Colonic mucosa (tissue), 4 donors: ENCODE results near the gene CCDC27. TPM values are rescaled to one million over a fixed set of nuclear protein-coding genes. Genes with fewer than 3 reads are reported as not detected.

Source experiments
- DNase-seq: peaks from one replicate; pipeline ENCODE4 v3.0.0-alpha.2; 2020
- H3K27ac ChIP-seq: fragments of 200-600 bp; one replicate; pipeline ENCODE4 v1.8.0; 2021
- H3K27me3 ChIP-seq: fragments of 200-600 bp; one replicate; pipeline ENCODE4 v1.8.0; 2021
- H3K36me3 ChIP-seq: fragments of 200-600 bp; one replicate; pipeline ENCODE4 v1.8.0; 2021
- H3K4me1 ChIP-seq: fragments of 200-600 bp; one replicate; pipeline ENCODE4 v1.8.0; 2021; ENCODE audit warnings: mild to moderate bottlenecking
- H3K4me3 ChIP-seq: fragments of 200-600 bp; one replicate; pipeline ENCODE4 v1.8.0; 2021
- H3K9ac ChIP-seq, 2 donors: one replicate each; pipeline ENCODE4 v1.7.0; 2013; ENCODE audit warnings: control low read depth in 2 of 2, low read depth in 2 of 2, low read length in 2 of 2
- H3K9me3 ChIP-seq: fragments of 200-600 bp; one replicate; pipeline ENCODE4 v1.8.0; 2021
- CTCF ChIP-seq: fragments of 200-600 bp; IDR thresholded peaks from one replicate; pipeline ENCODE4 v1.8.0; 2022; ENCODE audit warnings: antibody characterized with exemption, mild to moderate bottlenecking
- intact Hi-C: fragments of 100-400 bp; cut with DNase I; formaldehyde crosslinking; loops from one replicate; pipeline ENCODE4 v1.14.1; 2022
- total RNA-seq, 2 donors: library from RNA; stranded (reverse); fragmentation: NEBNext Ultra II Directional in 1 of 2; extraction: Animal tissue kit (Norgen Biotek cat#: 25700) in 1 of 2; gene quantifications; one replicate each; pipeline ENCODE4 v1.2.1, GENCODE V29; 2021
- donor health status: healthy.
- donor health status: DM: no; HTN: no; CAD: no.
- donor health status: DM: no; HTN: no; CAD: no.

The CCDC27 gene
- total RNA-seq, 2 donors from 2014 or later = not detected

- Histone ChIP-seq H3K27me3 (no peaks in the 10 kb centered on the region), H3K27ac (no peak overlapping the region)
- intact Hi-C loops = no loop called here
Measured at GRCh38 chr1:3759164-3759563, 6.9 kb downstream of the CCDC27 start.

GRCh38 chr1:3759796-3760195 lies 7.5 kb downstream of the CCDC27 start:
- DNase-seq = no peak
- H3K4me3 ChIP-seq = no peak overlapping the region
- no peak overlapping the region for H3K27ac ChIP-seq
- intact Hi-C loops = no loop called here
- TF ChIP-seq CTCF = no peak
- no peaks in the 10 kb centered on the region for H3K36me3 ChIP-seq
- H3K27me3 ChIP-seq = no peaks in the 10 kb centered on the region
- no peaks in the 10 kb centered on the region for H3K4me1 ChIP-seq
- H3K9ac ChIP-seq = no peak overlapping the region
- no peaks in the 10 kb centered on the region for H3K9me3 ChIP-seq

More at GRCh38 chr1:3759164-3759563, 6.9 kb downstream of the CCDC27 start:
- H3K4me3 ChIP-seq = no peak overlapping the region
- no peak for TF ChIP-seq CTCF
- no peaks in the 10 kb centered on the region for H3K36me3 ChIP-seq
- no peaks in the 10 kb centered on the region for H3K4me1 ChIP-seq
- DNase-seq = no peak
- no peak overlapping the region for H3K9ac ChIP-seq
- H3K9me3 ChIP-seq = no peaks in the 10 kb centered on the region

GRCh38 chr1:3761296-3762010 lies 9.2 kb downstream of the CCDC27 start:
- Histone ChIP-seq H3K9me3 (no peaks in the 10 kb centered on the region), H3K36me3 (no peaks in the 10 kb centered on the region), H3K9ac (no peak overlapping the region), H3K4me3 (no peak overlapping the region), H3K27me3 (no peaks in the 10 kb centered on the region), H3K4me1 (no peaks in the 10 kb centered on the region), H3K27ac (no peak overlapping the region)
- no peak for DNase-seq
- TF ChIP-seq CTCF = no peak
- intact Hi-C loops = no loop called here

GRCh38 chr1:3762151-3762872 lies 10.1 kb downstream of the CCDC27 start:
- H3K36me3 ChIP-seq = no peaks in the 10 kb centered on the region

GRCh38 chr1:3762873-3763228 lies 10.6 kb downstream of the CCDC27 start:
- no peak overlapping the region for H3K4me3 ChIP-seq
- no peaks in the 10 kb centered on the region for H3K36me3 ChIP-seq
- H3K9ac ChIP-seq = no peak overlapping the region
- H3K9me3 ChIP-seq = no peaks in the 10 kb centered on the region
- no peak overlapping the region for H3K27ac ChIP-seq
- TF ChIP-seq CTCF = no peak
- H3K4me1 ChIP-seq = no peaks in the 10 kb centered on the region
- DNase-seq = no peak
- intact Hi-C loops = no loop called here
- no peaks in the 10 kb centered on the region for H3K27me3 ChIP-seq

More at GRCh38 chr1:3762151-3762872, 10.1 kb downstream of the CCDC27 start:
- intact Hi-C loops = no loop called here
- no peaks in the 10 kb centered on the region for H3K9me3 ChIP-seq
- H3K4me1 ChIP-seq = no peaks in the 10 kb centered on the region
- H3K9ac ChIP-seq = no peak overlapping the region
- DNase-seq = no peak
- TF ChIP-seq CTCF = no peak
- no peaks in the 10 kb centered on the region for H3K27me3 ChIP-seq
- no peak overlapping the region for H3K4me3 ChIP-seq
- no peak overlapping the region for H3K27ac ChIP-seq
